DND-41 (cell line): ENCODE data around the gene SLC9A7.

ENCODE experiments used
- CTCF ChIP-seq: IDR thresholded peaks from 2 replicates; pipeline ENCODE4 v1.5.1; 2012; ENCODE audit warnings: borderline replicate concordance, low read length, moderate library complexity, mild to moderate bottlenecking; ENCODE audit not compliant: poor library complexity, severe bottlenecking; ENCODE audit errors: extremely low read depth
- EZH2 ChIP-seq: IDR thresholded peaks from 3 replicates; pipeline ENCODE4 v1.6.1; 2012; ENCODE audit warnings: borderline replicate concordance, low read depth, mild to moderate bottlenecking, moderate library complexity, low read length, inconsistent platforms; ENCODE audit not compliant: severe bottlenecking

GRCh38 chrX:46735622-46736021 lies 23.3 kb downstream of the SLC9A7 start:
- TF ChIP-seq CTCF (no peak), EZH2 (no peak)
